H1 (cell line): ENCODE measurements around the gene ATP2A3. TPM values are rescaled to one million over a fixed set of nuclear protein-coding genes. Genes with fewer than 3 reads are reported as not detected.

Source experiments
- CHD1 ChIP-seq: IDR thresholded peaks from 2 replicates; pipeline ENCODE4 v1.6.1; 2012; ENCODE audit warnings: low read depth, low read length, improper control_type of control experiment
- NANOG ChIP-seq: IDR thresholded peaks from 2 replicates; pipeline ENCODE4 v1.6.1; 2011; ENCODE audit warnings: low read length, low read depth, mild to moderate bottlenecking, inconsistent platforms; ENCODE audit not compliant: insufficient read depth, poor library complexity, severe bottlenecking
- RFX5 ChIP-seq: IDR thresholded peaks from 2 replicates; pipeline ENCODE4 v1.6.1; 2011; ENCODE audit warnings: low read depth, low read length, improper control_type of control experiment, borderline replicate concordance
- TBP ChIP-seq: IDR thresholded peaks from 2 replicates; pipeline ENCODE4 v1.6.1; 2011; ENCODE audit warnings: low read depth, low read length, improper control_type of control experiment
- polyA plus RNA-seq, 7 experiments: library from polyadenylated mRNA; depleted of rRNA in 3 of 7; stranded (reverse) in 5 of 7; unstranded in 2 of 7; fragments of >200 nt in 5 of 7; fragments of 200-250 nt in 2 of 7; gene quantifications; 1 replicate in 5 of 7; 2 replicates in 1 of 7; 4 replicates in 1 of 7; pipeline versions ENCODE4 v1.2.1 to v1.2.3, GENCODE V29; 2011 to 2013; ENCODE audit warnings: missing spikeins in 2 of 7, mixed read lengths in 2 of 7
- total RNA-seq: library from RNA; stranded (reverse); fragmentation: NEBNext Ultra II Directional; extraction: Animal tissue kit (Norgen Biotek cat#: 25700); gene quantifications from 2 replicates; pipeline ENCODE4 v1.2.1, GENCODE V29; 2021

ATP2A3 gene
- total and polyA plus RNA-seq, 2 of the 8 experiments (the other 6 are each of a cell fraction or from before 2014, with no cell fraction given): 18.4 to 32.5 TPM

DNA sequence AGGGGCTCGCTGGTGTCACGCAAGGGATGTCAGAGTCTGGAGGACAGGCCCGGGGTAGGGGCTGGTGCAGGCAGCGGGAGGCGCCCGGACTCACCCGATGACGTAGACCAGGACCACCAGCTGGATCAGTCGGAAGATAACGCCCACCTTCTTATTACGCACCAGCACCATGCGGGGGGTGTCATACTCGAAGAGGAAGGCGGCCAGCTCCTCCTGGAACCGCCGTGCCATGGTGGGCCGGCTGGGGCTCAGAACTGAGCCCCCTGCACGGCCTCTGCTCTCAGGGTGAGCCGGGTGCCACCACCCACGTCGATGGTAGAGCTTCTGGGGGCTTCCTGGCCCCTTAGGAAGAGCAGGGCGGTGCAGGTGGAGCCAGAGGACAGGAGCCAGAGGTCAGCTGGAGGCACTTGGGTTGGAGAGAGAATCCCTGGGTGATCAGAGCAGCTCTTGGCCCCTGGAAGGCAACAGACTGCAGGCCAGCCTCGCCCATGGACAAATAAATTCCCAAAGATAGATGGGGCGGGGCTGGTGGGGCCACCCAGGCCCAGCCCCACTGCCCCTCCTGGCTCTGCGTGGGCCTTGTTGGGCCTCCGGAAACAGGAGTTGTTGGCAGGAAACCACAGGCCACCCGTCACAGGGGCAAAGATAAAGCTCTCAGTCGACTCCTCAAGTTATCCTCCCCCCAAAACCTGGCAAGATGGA lies 48.1 kb downstream of the ATP2A3 start, which contains the start of gene P2RX1 (continued):
- TF ChIP-seq CHD1 (no peak), RFX5 (no peak), NANOG (no peak), TBP (no peak)
